ENCODE data around the gene ABLIM1.

GRCh38 chr10:114499116-114499515 is 159.0 kb downstream of the ABLIM1 start:
- TF ChIP-seq CTCF (IDR thresholded peaks at IDR 0.05) (no peak), POLR2A (IDR thresholded peaks at IDR 0.05) (no peak), POLR2AphosphoS5 (IDR thresholded peaks at IDR 0.05) (no peak)
